ENCODE results near the gene IL19.

The IL19 gene

DNA sequence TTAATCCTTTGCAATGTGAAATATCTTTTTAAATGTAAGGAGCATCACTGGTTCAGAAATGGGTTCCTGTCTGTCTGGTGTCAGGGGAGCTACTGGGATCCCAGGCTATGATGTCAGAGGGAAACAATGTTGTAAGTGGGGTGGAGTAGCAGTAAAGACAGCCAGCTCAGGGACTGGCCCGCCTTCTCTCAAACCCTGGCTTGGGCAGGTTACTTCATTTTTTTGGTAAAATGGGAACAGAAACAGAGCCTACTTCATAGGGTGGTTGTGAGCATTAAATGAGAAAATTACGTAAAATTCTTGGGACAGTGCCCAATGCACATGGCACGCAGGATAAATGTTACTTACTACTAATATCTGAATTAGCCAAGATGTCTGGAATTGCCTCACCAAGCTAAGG lies 64.1 kb downstream of the IL19 start:
- peaks cover 2% of the 10 kb centered on the region for H3K4me1 ChIP-seq (ENCODE audit: control insufficient read depth, insufficient read depth, low read depth, low read length)
- no peak overlapping the region for H3K4ac ChIP-seq (ENCODE audit: low read depth in 1 of 2, low read length in 2 of 2)
- no peak overlapping the region for H3K23ac ChIP-seq (ENCODE audit: low read length in 2 of 2)
- no peak overlapping the region for H3K4me3 ChIP-seq (ENCODE audit: insufficient read depth in 1 of 2, low read depth in 1 of 2, low read length in 2 of 2)
- H2AK5ac ChIP-seq (ENCODE audit: low read length, severe bottlenecking), result no peak overlapping the region
- no peak overlapping the region for H2BK120ac ChIP-seq (ENCODE audit: low read depth, low read length)
- H2BK15ac ChIP-seq (ENCODE audit: low read depth, poor library complexity, severe bottlenecking), result no peak overlapping the region
- H3K27ac ChIP-seq (ENCODE audit: low read length, poor library complexity, severe bottlenecking), result no peak overlapping the region
- H4K91ac ChIP-seq (ENCODE audit: low read length), result peak overlapping the region; percentile 55
- no peak for DNase-seq
- no peak overlapping the region for H3K9ac ChIP-seq (ENCODE audit: low read length)
- H3K79me1 ChIP-seq (replicated peaks; ENCODE audit: low read length, poor library complexity, severe bottlenecking), result no peaks in the 10 kb centered on the region
- H2AFZ ChIP-seq (ENCODE audit: low read depth, low read length), result no peak overlapping the region
- H3K36me3 ChIP-seq (ENCODE audit: control insufficient read depth in 1 of 2, insufficient read depth in 2 of 2, low read depth in 1 of 2, low read length in 2 of 2), result no peaks in the 10 kb centered on the region
- H4K8ac ChIP-seq (ENCODE audit: low read length), result no peak overlapping the region
- H3K18ac ChIP-seq (ENCODE audit: low read depth in 1 of 2, low read length in 2 of 2), result no peak overlapping the region
- peaks cover 11 to 34% of the 10 kb centered on the region in 2 experiments for H3K27me3 ChIP-seq (ENCODE audit: control insufficient read depth in 1 of 2, insufficient read depth in 1 of 2, low read length in 2 of 2)
- no peaks in the 10 kb centered on the region for H3K9me3 ChIP-seq (ENCODE audit: control insufficient read depth, low read length)
- H3K14ac ChIP-seq (ENCODE audit: low read length in 2 of 2), result no peak overlapping the region
- H2BK5ac ChIP-seq (ENCODE audit: low read depth, low read length, poor library complexity, severe bottlenecking), result no peak overlapping the region
- 73% methylated on average over 3 of the region's 3 CpGs for WGBS
- H3K4me2 ChIP-seq (ENCODE audit: low read length, poor library complexity, severe bottlenecking), result no peak overlapping the region
- no peak overlapping the region for H2BK12ac ChIP-seq (ENCODE audit: low read length in 2 of 2)

DNA sequence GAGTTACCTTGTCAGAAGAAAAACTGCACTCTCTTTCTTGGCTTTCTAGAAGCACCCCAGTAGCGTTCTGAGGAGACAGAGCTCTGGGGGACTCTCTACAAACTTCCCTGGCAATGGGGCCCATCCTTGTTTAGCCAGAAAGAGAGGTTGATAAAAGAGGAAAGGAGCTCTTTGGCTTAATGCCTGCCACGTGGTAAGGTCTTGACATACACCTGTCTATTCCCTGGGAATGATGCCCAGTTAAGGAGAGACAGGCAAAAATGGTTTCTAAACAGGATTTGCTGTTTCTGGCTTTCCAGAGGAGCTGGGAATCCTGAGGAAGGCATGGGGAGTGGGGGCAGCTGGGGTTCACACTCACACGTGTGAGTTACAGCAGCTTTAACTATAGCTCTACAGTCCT lies 64.6 kb downstream of the IL19 start:
- Histone ChIP-seq H2BK12ac (ENCODE audit: low read length in 2 of 2) (peak overlapping the region in 1 of 2 experiments; percentile 93), H3K9me3 (ENCODE audit: control insufficient read depth, low read length) (no peaks in the 10 kb centered on the region), H4K91ac (ENCODE audit: low read length) (no peak overlapping the region), H3K23ac (ENCODE audit: low read length in 2 of 2) (no peak overlapping the region), H2BK5ac (ENCODE audit: low read depth, low read length, poor library complexity, severe bottlenecking) (no peak overlapping the region), H3K9ac (ENCODE audit: low read length) (no peak overlapping the region), H2AFZ (ENCODE audit: low read depth, low read length) (no peak overlapping the region), H3K79me1 (replicated peaks; ENCODE audit: low read length, poor library complexity, severe bottlenecking) (no peaks in the 10 kb centered on the region), H3K4ac (ENCODE audit: low read depth in 1 of 2, low read length in 2 of 2) (no peak overlapping the region), H2BK120ac (ENCODE audit: low read depth, low read length) (no peak overlapping the region), H3K4me2 (ENCODE audit: low read length, poor library complexity, severe bottlenecking) (no peak overlapping the region), H3K27me3 (ENCODE audit: control insufficient read depth in 1 of 2, insufficient read depth in 1 of 2, low read length in 2 of 2) (peaks cover 11 to 34% of the 10 kb centered on the region in 2 experiments), H2BK15ac (ENCODE audit: low read depth, poor library complexity, severe bottlenecking) (peak overlapping the region; percentile 8), H2AK5ac (ENCODE audit: low read length, severe bottlenecking) (no peak overlapping the region), H3K36me3 (ENCODE audit: control insufficient read depth in 1 of 2, insufficient read depth in 2 of 2, low read depth in 1 of 2, low read length in 2 of 2) (no peaks in the 10 kb centered on the region), H3K18ac (ENCODE audit: low read depth in 1 of 2, low read length in 2 of 2) (peak overlapping the region; percentile 8 to 37), H3K27ac (ENCODE audit: low read length, poor library complexity, severe bottlenecking) (no peak overlapping the region), H3K14ac (ENCODE audit: low read length in 2 of 2) (no peak overlapping the region), H3K4me1 (ENCODE audit: control insufficient read depth, insufficient read depth, low read depth, low read length) (peaks cover 5% of the 10 kb centered on the region), H3K4me3 (ENCODE audit: insufficient read depth in 1 of 2, low read depth in 1 of 2, low read length in 2 of 2) (no peak overlapping the region), H4K8ac (ENCODE audit: low read length) (no peak overlapping the region)
- no peak for DNase-seq
- 63% methylated on average over 3 of the region's 3 CpGs for whole genome bisulfite sequencing

DNA sequence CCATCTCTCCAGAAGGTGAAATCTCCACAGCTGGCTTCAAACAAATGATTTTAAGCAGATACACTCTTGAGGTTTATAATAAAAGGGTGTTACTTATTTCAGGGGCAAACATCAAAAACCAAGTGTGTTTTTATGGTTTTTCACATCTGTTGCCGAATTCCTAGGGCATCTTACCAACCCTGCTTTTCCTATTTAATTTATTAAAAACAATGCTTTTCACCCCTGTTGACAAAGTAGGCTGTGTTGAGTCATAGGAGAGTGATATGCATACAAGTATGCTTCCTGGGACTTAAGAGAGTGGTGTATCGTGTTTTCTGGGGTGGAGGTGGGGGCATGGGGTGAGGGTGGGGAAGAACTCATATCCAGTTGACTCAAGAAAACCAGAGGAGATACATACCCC lies 65.5 kb downstream of the IL19 start:
- Histone ChIP-seq H3K4ac (ENCODE audit: low read depth in 1 of 2, low read length in 2 of 2) (no peak overlapping the region), H2BK5ac (ENCODE audit: low read depth, low read length, poor library complexity, severe bottlenecking) (no peak overlapping the region), H3K14ac (ENCODE audit: low read length in 2 of 2) (no peak overlapping the region), H3K4me2 (ENCODE audit: low read length, poor library complexity, severe bottlenecking) (no peak overlapping the region), H2BK15ac (ENCODE audit: low read depth, poor library complexity, severe bottlenecking) (no peak overlapping the region), H3K36me3 (ENCODE audit: control insufficient read depth in 1 of 2, insufficient read depth in 2 of 2, low read depth in 1 of 2, low read length in 2 of 2) (no peaks in the 10 kb centered on the region), H3K23ac (ENCODE audit: low read length in 2 of 2) (no peak overlapping the region), H3K18ac (ENCODE audit: low read depth in 1 of 2, low read length in 2 of 2) (no peak overlapping the region), H3K9ac (ENCODE audit: low read length) (no peak overlapping the region), H3K27me3 (ENCODE audit: control insufficient read depth in 1 of 2, insufficient read depth in 1 of 2, low read length in 2 of 2) (peaks cover 11 to 31% of the 10 kb centered on the region in 2 experiments), H4K8ac (ENCODE audit: low read length) (no peak overlapping the region), H3K4me3 (ENCODE audit: insufficient read depth in 1 of 2, low read depth in 1 of 2, low read length in 2 of 2) (no peak overlapping the region), H4K91ac (ENCODE audit: low read length) (no peak overlapping the region), H2AFZ (ENCODE audit: low read depth, low read length) (no peak overlapping the region), H3K4me1 (ENCODE audit: control insufficient read depth, insufficient read depth, low read depth, low read length) (peaks cover 5% of the 10 kb centered on the region), H3K27ac (ENCODE audit: low read length, poor library complexity, severe bottlenecking) (no peak overlapping the region), H3K9me3 (ENCODE audit: control insufficient read depth, low read length) (no peaks in the 10 kb centered on the region), H2AK5ac (ENCODE audit: low read length, severe bottlenecking) (no peak overlapping the region), H2BK120ac (ENCODE audit: low read depth, low read length) (no peak overlapping the region), H3K79me1 (replicated peaks; ENCODE audit: low read length, poor library complexity, severe bottlenecking) (no peaks in the 10 kb centered on the region), H2BK12ac (ENCODE audit: low read length in 2 of 2) (no peak overlapping the region)
- no peak for DNase-seq
- no CpG with 5 or more reads among the region's 2 CpGs for WGBS

DNA sequence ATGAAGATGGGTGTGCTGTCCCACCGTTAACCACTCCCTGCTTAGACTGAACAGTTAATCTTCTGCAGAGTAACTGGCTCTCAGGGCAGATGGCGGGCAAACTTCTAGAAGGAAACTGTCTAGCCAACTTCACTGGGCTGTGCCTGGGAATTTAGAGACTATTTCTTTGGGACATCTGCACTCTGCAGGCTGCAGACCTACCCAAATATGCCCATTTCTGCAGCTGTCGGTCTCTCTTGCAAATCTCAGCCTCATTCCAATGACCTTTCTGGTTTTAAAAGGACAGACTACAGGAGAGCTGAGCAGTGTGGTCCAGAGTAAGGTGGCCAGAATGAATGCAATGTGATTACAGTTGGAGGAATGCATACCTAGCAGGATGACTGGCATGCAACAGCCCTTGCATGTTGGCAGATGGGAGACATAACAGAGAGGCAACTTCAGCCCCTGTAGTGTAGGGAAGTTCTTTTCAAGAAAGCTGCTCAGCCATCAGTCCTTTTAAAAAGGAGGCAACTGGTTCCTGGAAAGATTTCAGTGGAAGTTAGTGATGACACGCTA lies 68.5 kb downstream of the IL19 start:
- peak overlapping the region; percentile 55 for H4K91ac ChIP-seq (ENCODE audit: low read length)
- H2BK120ac ChIP-seq (ENCODE audit: low read depth, low read length), result no peak overlapping the region
- H3K4me3 ChIP-seq (ENCODE audit: insufficient read depth in 1 of 2, low read depth in 1 of 2, low read length in 2 of 2), result no peak overlapping the region
- no peaks in the 10 kb centered on the region for H3K36me3 ChIP-seq (ENCODE audit: control insufficient read depth in 1 of 2, insufficient read depth in 2 of 2, low read depth in 1 of 2, low read length in 2 of 2)
- peaks cover 4 to 24% of the 10 kb centered on the region in 2 experiments for H3K27me3 ChIP-seq (ENCODE audit: control insufficient read depth in 1 of 2, insufficient read depth in 1 of 2, low read length in 2 of 2)
- no peak overlapping the region for H3K14ac ChIP-seq (ENCODE audit: low read length in 2 of 2)
- H2BK5ac ChIP-seq (ENCODE audit: low read depth, low read length, poor library complexity, severe bottlenecking), result no peak overlapping the region
- H3K23ac ChIP-seq (ENCODE audit: low read length in 2 of 2), result no peak overlapping the region
- no peak overlapping the region for H2AFZ ChIP-seq (ENCODE audit: low read depth, low read length)
- no peaks in the 10 kb centered on the region for H3K9me3 ChIP-seq (ENCODE audit: control insufficient read depth, low read length)
- H3K4ac ChIP-seq (ENCODE audit: low read depth in 1 of 2, low read length in 2 of 2), result peak overlapping the region in 1 of 2 experiments; percentile 61
- H2AK5ac ChIP-seq (ENCODE audit: low read length, severe bottlenecking), result no peak overlapping the region
- no peak overlapping the region for H3K27ac ChIP-seq (ENCODE audit: low read length, poor library complexity, severe bottlenecking)
- no peak overlapping the region for H4K8ac ChIP-seq (ENCODE audit: low read length)
- WGBS, result 86% methylated on average over 4 of the region's 4 CpGs
- no peaks in the 10 kb centered on the region for H3K79me1 ChIP-seq (replicated peaks; ENCODE audit: low read length, poor library complexity, severe bottlenecking)
- H2BK15ac ChIP-seq (ENCODE audit: low read depth, poor library complexity, severe bottlenecking), result no peak overlapping the region
- H3K18ac ChIP-seq (ENCODE audit: low read depth in 1 of 2, low read length in 2 of 2), result peak overlapping the region in 1 of 2 experiments; percentile 37
- H3K4me2 ChIP-seq (ENCODE audit: low read length, poor library complexity, severe bottlenecking), result no peak overlapping the region
- no peak overlapping the region for H3K9ac ChIP-seq (ENCODE audit: low read length)
- DNase-seq, result no peak
- peak overlapping the region in 1 of 2 experiments; percentile 18 for H2BK12ac ChIP-seq (ENCODE audit: low read length in 2 of 2)
- peaks cover 5% of the 10 kb centered on the region for H3K4me1 ChIP-seq (ENCODE audit: control insufficient read depth, insufficient read depth, low read depth, low read length)
